MG63 (cell line): ENCODE measurements around the gene TJP3. TPM values are rescaled to one million over a fixed set of nuclear protein-coding genes. Genes with fewer than 3 reads are reported as not detected.

Experiments
- DNase-seq: peaks from one replicate; pipeline ENCODE4 v3.0.0-alpha.2; 2020
- H3K27me3 ChIP-seq: fragments of 250-450 bp; sonication (Bioruptor Pico); 2 replicates; pipeline ENCODE4 v1.5.1; 2020; ENCODE audit warnings: mild to moderate bottlenecking, moderate library complexity
- H3K36me3 ChIP-seq: fragments of 250-450 bp; sonication (Bioruptor Pico); 2 replicates; pipeline ENCODE4 v1.5.1; 2020; ENCODE audit warnings: mild to moderate bottlenecking, moderate library complexity
- H3K4me3 ChIP-seq: fragments of 250-450 bp; sonication (Bioruptor Pico); 2 replicates; pipeline ENCODE4 v1.5.1; 2020; ENCODE audit warnings: mild to moderate bottlenecking, moderate library complexity
- H3K9me3 ChIP-seq: fragments of 250-450 bp; sonication (Bioruptor Pico); 2 replicates; pipeline ENCODE4 v1.5.1; 2020; ENCODE audit warnings: mild to moderate bottlenecking, moderate library complexity
- total RNA-seq: library from RNA; depleted of rRNA; stranded (reverse); fragments of >200 nt; shearing (Covaris generic); gene quantifications from 2 replicates; pipeline ENCODE4 v1.2.3, GENCODE V29; 2014; ENCODE audit warnings: low replicate concordance

Gene TJP3
- total RNA-seq, 1 experiment from 2014 or later: not detected

DNA sequence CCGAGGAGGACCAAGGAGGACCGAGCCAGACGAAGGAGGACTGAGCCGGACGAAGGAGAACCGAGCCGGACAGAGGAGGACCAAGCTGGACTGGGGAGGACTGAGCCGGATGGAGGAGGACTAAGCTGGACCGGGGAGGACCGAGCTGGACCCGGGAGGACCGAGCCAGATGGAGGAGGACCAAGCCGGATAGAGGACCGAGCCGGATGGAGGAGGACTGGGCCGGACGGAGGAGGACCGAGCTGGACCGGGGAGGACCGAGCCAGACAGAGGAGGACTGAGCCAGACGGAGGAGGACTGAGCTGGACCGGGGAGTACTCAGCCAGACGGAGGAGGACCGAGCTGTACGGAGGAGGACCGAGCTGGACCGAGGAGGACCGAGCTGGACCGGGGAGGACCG is 11.1 kb upstream of the TJP3 start:
- DNase-seq: no peak
- Histone ChIP-seq H3K4me3 (no peak overlapping the region), H3K36me3 (no peaks in the 10 kb centered on the region)

DNA sequence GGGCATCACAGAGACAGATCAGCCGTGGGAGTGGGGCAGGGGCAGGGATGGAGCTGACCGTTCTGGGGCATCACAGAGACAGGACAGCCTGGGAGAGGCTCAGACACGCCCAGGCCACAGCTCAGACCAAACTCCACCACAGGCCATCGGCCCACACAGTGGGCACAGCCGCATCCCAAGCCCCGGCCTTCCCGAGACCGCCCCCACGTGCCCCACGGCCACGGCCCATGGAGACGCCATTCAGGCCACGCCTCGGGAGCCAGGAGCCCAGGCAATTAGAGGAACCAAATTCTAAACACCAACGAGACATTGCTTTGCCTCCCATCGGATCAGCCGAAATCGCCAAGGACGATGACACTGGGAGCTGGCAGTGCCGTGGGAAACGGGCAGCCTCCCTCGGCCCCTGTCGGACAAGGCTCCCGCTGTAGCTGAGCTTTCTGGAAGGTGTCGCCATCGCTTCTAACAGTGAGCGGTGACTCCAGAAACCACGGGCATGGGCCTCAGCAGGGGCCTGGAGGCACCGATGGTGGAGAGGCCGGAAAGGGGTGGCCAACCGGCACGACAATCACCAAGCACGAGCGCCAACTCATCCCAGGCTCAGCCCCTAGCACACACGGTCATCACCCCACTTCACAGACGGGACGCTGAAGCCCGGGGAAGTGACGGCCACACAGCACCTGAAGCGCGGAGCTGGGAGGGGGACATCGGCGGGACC is 10.4 kb upstream of the TJP3 start:
- H3K27me3 ChIP-seq: no peaks in the 10 kb centered on the region
- DNase-seq: no peak
- no peak overlapping the region for H3K4me3 ChIP-seq
- H3K36me3 ChIP-seq: no peaks in the 10 kb centered on the region
- no peaks in the 10 kb centered on the region for H3K9me3 ChIP-seq

More for the DNA sequence above, 11.1 kb upstream of the TJP3 start:
- Histone ChIP-seq H3K9me3 (no peaks in the 10 kb centered on the region), H3K27me3 (no peaks in the 10 kb centered on the region)

DNA sequence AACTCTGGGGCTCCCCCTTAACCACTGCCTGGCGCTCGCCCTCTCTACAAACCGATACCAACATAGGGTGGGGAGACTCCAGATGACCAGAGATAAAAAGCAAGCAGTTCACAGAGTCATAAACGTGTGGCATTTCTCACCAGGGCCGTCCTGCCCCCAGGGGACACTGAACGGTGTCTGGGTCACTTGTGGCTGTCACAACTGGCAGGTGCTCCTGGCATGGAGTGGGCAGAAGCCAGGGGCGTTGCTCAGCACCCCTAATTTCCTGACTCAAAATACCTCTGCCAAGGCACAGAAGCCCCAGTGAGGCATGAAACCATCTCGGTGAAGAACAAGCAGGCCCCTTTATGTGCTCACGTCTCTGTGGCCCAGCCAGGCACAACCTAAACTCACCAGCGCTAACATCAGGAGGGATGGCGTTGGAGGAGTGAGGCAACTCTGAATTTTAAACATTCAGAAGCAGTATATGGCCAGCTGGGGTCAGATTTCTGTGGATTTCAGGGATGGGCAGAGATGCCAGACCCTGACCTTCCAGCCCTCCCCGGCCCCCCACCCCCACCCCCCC is 9.7 kb upstream of the TJP3 start:
- Histone ChIP-seq H3K4me3 (no peak overlapping the region), H3K36me3 (no peaks in the 10 kb centered on the region), H3K9me3 (no peaks in the 10 kb centered on the region), H3K27me3 (no peaks in the 10 kb centered on the region)
- no peak for DNase-seq

DNA sequence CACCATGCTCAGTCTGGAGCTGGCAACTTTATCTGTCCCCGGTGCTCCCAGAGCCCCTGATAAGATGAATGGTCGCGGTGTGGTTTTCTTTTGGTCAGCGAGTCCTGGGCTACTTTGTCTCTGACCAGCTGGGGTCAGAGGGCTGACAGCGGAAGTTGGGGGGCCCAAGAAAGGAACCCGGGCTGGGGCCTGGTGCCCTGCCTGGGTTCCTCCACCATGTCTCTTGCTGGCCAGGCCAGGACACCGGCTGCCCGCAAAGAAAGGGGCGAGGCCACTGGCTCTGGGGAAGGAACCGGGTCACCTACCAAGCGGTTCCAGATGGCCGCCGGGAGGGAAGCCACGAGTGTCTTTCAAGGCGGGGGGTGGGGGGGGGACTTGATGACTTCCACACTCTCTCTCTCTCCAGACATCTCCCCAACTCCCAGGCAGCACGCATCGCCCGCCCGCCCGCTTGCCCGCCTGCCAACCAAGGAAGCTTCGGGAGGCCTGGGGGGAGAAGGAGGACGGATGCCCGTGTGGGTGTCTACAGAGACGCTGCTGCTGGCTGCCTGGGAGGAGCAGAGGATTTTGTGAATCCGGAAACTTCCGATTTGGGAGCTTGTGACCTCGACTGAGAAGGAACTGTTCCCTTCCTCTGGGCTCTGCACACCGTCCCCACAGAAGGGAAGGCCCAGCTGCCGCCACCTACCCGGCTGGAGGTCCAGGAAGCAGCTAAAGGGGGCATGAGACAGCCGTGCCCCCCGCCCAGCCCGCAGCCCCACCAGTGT is 9.0 kb upstream of the TJP3 start:
- DNase-seq: peak; percentile 22
- Histone ChIP-seq H3K27me3 (no peaks in the 10 kb centered on the region), H3K9me3 (no peaks in the 10 kb centered on the region), H3K36me3 (no peaks in the 10 kb centered on the region), H3K4me3 (peak overlapping the region; percentile 57)

DNA sequence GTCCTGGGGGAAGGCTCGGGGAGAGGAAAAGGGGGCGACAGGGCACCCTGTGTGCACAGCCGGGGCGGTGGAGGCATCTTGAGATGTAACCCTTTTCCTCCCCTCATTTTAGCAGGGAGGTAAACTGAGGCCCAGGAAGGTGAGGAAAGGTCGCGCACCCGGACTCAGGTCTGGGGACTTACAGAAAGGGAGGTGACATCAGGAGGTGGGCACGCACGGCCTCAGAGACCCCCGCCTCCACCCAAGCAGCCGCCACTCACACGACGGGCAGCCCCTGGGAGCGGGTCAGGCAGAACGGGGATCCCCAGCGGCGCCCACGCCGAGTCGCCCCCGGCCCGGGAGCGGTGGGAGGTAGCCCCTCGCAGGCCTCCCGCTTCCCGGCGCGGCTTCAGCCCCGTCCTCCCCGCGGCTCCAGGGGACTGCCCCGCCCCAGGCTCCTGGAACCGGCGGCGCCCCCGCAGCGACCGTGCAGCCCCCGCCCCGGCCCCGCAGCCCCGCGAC is 8.4 kb upstream of the TJP3 start:
- no peaks in the 10 kb centered on the region for H3K36me3 ChIP-seq
- H3K4me3 ChIP-seq: peak overlapping the region; percentile 57
- H3K9me3 ChIP-seq: no peaks in the 10 kb centered on the region
- H3K27me3 ChIP-seq: no peaks in the 10 kb centered on the region
- DNase-seq: no peak

DNA sequence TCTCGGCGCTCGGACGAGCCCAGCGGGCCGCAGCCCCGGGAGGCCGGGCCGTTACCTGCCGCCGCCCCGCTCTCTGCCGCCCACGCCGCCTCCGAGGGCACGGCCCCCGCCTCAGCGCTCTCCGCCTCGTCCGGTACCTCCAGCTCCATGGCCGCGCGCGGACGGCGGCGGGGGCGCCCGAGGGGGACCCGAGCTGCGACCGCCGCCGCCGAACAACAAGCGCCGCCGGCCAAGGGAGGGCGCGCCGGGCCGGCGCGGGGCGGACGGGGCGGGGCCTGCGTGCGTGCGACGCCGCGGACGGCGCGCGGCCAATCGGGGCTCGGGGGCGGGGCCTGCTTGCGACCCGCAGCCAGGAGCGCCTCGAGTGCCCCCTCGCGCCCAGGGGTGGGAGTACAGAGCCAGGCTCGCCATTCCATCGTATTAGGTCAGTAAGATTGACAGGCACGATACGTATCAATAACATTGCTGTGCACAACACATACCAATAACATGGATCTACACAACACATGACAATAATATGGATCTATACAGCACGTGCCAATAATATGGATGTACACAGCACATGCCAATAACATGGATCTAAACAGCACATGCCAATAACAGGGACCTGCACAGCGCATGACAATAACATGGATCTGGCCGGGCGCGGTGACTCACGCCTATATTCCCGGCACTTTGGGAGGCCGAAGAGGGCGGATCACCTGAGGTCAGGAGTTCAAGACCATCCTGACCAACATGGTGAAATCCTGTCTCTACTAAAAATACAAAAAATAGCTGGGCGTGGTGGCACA is 7.7 kb upstream of the TJP3 start, which contains the start of gene PIP5K1C:
PIP5K1C (minus strand) TSS at position 227 of the 791 bp plus-strand sequence; CDS start at position 149, 78 bp downstream.
- no peaks in the 10 kb centered on the region for H3K27me3 ChIP-seq
- peak; percentile 70 for DNase-seq
- H3K4me3 ChIP-seq: peak within 1 kb of the TSS; percentile 57
- H3K36me3 ChIP-seq: no peaks in the 10 kb centered on the region
- H3K9me3 ChIP-seq: no peaks in the 10 kb centered on the region

DNA sequence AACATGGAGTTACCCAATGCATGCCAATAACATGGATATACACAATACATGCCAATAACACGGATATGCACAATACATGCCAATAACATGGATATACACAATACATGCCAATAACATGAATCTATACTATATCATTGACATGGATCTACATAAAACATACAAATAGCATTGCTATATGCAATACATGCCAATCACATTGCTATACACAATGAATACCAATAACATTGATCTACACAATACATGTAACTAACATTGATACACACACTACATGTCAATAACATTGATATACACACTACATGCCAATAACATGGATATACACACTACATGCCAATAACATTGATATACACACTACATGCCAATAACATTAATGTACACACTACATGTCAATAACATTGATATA is 7.0 kb upstream of the TJP3 start:
- Histone ChIP-seq H3K4me3 (no peak overlapping the region), H3K9me3 (no peaks in the 10 kb centered on the region), H3K36me3 (no peaks in the 10 kb centered on the region), H3K27me3 (no peaks in the 10 kb centered on the region)
- DNase-seq: no peak

DNA sequence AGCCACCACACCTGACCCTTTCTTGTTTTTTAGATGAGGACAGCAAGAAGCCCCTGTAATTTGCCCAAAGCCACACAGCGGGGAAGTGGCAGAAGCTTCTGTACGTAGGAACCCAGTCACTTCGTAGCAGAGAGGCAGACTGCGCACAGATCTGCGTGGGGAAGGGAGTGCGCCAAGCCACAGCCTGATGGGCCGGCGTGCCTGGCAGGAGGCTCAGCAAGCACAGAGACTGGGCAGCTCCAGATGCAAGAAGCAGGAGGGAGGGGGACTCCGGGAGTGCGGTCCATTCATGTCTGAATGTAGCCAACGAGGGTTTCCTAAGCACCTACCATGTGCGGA is 347 bp upstream of the TJP3 start:
- H3K4me3 ChIP-seq: no peak overlapping the region
- H3K27me3 ChIP-seq: no peaks in the 10 kb centered on the region
- DNase-seq: no peak
- H3K9me3 ChIP-seq: no peaks in the 10 kb centered on the region
- H3K36me3 ChIP-seq: no peaks in the 10 kb centered on the region

DNA sequence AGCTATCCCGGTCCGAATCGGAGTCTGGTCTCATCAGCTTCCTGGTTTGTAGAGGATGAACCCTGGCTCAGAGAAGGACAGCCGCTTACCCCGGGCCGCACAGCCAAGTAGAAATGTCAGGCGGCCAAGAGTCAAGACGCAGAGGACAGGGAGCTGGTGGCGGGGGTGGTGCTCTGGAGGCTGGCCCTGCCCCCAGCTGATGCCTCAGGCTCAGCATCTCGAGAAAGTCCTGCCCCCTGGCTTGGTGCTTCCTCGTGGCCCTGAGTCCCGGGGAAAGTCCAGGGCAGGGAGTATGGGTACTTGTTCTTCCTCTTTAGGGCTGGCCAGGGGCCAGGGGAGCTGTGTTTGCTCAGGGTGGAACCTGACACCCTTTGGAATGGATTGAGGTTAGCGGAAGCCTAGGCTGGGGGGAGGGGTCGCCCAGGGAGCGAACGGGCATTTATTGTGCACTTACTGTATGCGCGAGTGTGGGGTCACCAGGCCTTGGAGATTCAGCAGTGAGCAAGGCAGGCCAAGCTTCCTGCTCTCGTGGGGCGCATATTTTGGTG is 2.2 kb downstream of the TJP3 start:
- H3K27me3 ChIP-seq: no peaks in the 10 kb centered on the region
- H3K4me3 ChIP-seq: no peak overlapping the region
- H3K36me3 ChIP-seq: no peaks in the 10 kb centered on the region
- peak; percentile 17 for DNase-seq
- H3K9me3 ChIP-seq: no peaks in the 10 kb centered on the region

DNA sequence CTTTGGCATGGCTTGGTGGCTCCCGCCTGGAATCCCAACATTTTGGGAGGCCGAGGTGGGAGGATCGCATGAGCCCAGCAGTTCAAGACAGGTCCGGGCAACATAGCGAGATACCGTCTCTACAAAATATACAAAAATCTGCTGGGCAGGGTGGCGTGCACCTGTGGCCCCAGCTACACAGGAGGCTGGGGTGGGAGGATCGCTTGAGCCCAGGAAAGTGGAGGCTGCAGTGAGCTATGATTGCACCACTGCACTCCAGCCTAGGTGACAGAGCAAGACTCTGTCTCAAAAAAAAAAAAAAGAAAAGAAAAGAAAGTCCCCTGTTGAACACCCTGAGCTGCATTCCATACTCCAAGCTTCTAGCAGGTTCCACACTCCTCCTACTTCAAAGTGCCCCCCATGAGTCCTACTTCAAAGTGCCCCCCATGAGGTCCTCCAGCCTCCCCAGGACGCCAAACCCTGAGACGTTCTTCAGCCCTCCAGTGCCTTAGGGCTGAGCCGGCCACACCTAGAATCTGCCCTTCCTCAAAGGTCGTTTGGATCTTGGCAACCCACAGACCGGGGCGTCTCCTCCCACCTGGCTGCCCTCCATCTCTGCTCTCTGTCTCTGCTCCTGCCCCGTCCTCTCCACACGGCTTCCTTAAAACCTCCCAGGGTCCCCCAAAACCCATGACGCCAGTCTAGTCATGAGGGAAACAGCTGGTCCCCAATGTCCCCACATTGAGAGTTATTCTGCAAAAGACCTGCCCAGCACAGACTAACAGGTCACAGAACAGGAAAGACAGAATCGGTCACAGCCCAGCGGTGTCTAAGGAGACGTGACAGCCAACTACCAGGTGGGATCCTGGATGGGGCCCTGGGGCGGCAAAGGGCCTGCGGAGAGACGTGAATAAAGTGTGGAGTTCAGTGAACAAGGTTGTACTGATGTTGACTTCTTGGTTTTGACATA is 4.8 kb downstream of the TJP3 start:
- no peaks in the 10 kb centered on the region for H3K9me3 ChIP-seq
- H3K27me3 ChIP-seq: no peaks in the 10 kb centered on the region
- DNase-seq: no peak
- no peaks in the 10 kb centered on the region for H3K36me3 ChIP-seq
- H3K4me3 ChIP-seq: no peak overlapping the region

DNA sequence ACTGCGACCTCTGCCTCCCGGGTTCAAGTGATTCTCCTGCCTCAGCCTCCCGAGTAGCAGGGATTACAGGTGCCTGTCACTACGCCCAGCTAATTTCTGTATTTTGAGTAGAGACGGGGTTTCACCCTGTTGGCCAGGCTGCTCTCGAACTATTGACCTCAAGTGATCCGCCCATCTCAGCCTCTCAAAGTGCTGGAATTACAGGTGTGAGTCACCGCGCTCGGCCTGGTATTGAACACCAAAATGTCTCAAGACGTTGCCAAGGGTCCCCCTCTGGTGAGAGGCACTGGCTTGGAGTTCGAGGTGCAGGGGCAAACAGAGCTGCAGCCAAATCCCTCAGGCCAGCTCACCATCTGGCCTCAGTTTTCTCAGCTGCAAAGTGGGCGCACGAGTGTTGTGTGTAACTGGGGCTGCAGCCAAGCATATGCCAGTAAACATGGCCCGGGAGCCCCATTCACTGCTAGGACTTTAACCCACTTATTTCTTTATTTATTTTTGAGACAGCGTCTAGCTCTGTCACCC is 8.0 kb downstream of the TJP3 start:
- H3K9me3 ChIP-seq: no peaks in the 10 kb centered on the region
- no peak for DNase-seq
- H3K36me3 ChIP-seq: no peaks in the 10 kb centered on the region
- no peak overlapping the region for H3K4me3 ChIP-seq
- no peaks in the 10 kb centered on the region for H3K27me3 ChIP-seq

DNA sequence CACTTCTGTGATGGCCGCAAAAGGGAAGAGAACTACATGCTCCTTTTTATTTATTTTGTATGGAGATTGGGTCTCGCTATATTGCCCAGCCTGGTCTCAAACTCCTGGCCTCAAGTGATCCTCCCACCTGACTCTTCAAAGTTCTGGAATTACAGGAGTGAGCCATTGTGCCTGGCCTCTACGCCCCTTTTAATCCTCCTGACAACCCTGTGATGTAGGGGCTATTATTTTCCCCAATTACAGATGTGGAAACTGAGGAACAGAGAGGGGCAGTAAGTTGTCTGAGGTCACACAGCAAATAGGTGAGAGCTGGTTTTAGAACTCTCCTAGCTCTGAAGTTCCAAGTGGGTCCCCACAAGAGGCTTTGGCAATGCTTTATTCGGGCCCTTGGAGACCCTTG is 11.7 kb downstream of the TJP3 start:
- DNase-seq: no peak
- H3K36me3 ChIP-seq: no peaks in the 10 kb centered on the region
- no peak overlapping the region for H3K4me3 ChIP-seq
- H3K27me3 ChIP-seq: peaks cover 2% of the 10 kb centered on the region; the same call in 1 of the 2 replicates
- H3K9me3 ChIP-seq: no peaks in the 10 kb centered on the region

DNA sequence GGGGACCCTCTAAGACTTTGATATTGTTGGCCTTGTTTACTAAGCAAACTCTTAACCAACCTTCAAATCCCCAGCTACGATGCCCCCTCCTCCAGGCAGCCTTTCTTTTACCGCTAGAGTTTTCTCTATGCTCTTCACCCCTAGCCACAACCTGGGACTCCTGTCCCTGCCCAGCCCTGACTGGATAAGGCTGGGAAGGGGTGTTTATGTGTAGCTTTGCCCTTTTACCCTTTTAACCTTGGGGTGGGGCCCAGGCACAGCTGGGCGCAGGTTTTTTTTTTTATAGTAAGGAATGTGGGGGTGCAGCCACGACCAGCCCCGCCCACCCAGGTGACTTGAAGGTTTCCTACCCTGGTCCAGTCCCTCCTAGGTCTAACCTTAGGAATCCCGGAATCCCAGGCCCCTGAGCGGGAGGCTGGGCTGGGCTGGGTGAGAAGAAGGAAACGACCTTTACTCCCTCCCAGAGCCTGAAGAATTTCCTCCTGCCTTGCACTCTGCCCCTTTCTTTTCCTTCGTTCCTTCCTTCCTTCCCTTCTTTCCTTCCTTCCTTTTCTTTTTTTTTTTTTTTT is 12.2 kb downstream of the TJP3 start:
- H3K9me3 ChIP-seq: no peaks in the 10 kb centered on the region
- no peaks in the 10 kb centered on the region for H3K36me3 ChIP-seq
- peaks cover 2% of the 10 kb centered on the region; the same call in 1 of the 2 replicates for H3K27me3 ChIP-seq
- H3K4me3 ChIP-seq: no peak overlapping the region
- DNase-seq: no peak

DNA sequence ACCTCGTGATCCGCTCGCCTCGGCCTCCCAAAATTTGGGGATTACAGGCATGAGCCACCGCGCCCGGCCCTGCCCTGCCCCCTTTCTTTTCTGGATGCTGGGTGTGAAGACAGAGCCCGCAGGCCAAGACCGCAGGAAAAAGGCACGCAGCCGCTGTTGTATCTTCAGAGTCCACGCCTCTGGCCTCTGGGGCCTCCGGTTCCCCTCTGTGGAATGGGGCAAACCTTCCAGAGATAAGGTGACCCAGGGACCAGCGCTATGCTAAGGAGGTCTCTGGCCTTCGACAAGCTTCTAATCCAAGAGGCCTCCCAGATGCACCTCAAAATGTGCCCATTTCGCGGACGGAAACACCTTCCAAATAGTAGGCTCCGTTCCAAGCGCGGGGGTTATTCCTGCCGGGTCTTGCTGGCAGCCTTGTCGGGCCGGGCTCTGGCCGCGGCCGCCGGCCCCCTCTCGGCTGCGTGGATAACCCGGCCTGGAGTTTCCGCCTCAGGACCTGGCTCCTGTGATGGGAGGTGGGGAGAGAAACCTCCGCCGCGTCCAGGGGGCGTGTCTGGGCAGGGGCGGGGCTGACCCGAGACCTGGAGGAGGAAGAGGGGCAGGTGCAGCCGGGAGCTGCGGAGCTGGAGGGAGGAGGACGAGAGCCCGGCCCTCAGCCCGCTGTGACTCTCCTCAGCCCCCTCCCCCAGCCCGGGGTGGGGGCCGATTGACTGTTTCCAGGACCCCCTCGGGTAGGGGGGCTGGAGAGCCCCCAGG is 13.1 kb downstream of the TJP3 start:
- H3K27me3 ChIP-seq: peaks cover 2% of the 10 kb centered on the region; the same call in 1 of the 2 replicates
- no peak overlapping the region for H3K4me3 ChIP-seq
- peak; percentile 63 for DNase-seq
- no peaks in the 10 kb centered on the region for H3K36me3 ChIP-seq
- H3K9me3 ChIP-seq: no peaks in the 10 kb centered on the region
